Left lobe of liver (tissue), 1 donor: Measurements from ENCODE around the gene EIF3B. TPM values are rescaled to one million over a fixed set of nuclear protein-coding genes. Genes with fewer than 3 reads are reported as not detected.

Experiments used
- total RNA-seq: library from RNA; stranded (reverse); gene quantifications from one replicate; pipeline ENCODE4 v1.2.1, GENCODE V29; 2021
- donor health status: DM: no; HTN: yes; CAD: no.

The EIF3B gene
- total RNA-seq, 1 donor from 2014 or later: 62.6 TPM

Other genes with a start within 250 kb of the EIF3B start
- gene MAD1L1, start 121.9 kb upstream of the EIF3B start, total RNA-seq: 24.9 TPM
- 12.2 TPM for gene MRM2, start 112.6 kb upstream of the EIF3B start, total RNA-seq
- gene NUDT1, start 112.6 kb upstream of the EIF3B start, total RNA-seq: 2.2 TPM
- gene SNX8, start 40.4 kb upstream of the EIF3B start, total RNA-seq: 12.2 TPM
- gene CHST12, start 48.8 kb downstream of the EIF3B start, total RNA-seq: 8.2 TPM
- not detected for gene GRIFIN, start 121.6 kb downstream of the EIF3B start, total RNA-seq
- gene LFNG, start 164.9 kb downstream of the EIF3B start, total RNA-seq: 1.2 TPM
- 15.6 TPM for gene BRAT1, start 200.7 kb downstream of the EIF3B start, total RNA-seq
- gene IQCE, start 204.2 kb downstream of the EIF3B start, total RNA-seq: 5.7 TPM